HAP-1 (cell line): ENCODE measurements around the gene VPS37B.
A peak's percentile ranks its signal among the peaks of the same experiment; 100 is the strongest.
"Not testable (repeated sequence)": the region's sequence is repeated elsewhere in the genome, so short reads cannot be mapped to it uniquely, and the experiment has no call there.

Source experiments
- DNase-seq, 2 experiments: peaks; one replicate each; pipeline ENCODE4 v3.0.0-alpha.2; 2016 to 2020; ENCODE audit warnings: low spot score in 2 of 2
- H3K27me3 ChIP-seq: fragments of 250-450 bp; sonication (Bioruptor Pico); 2 replicates; pipeline ENCODE4 v1.5.1; 2020; ENCODE audit warnings: low read depth, mild to moderate bottlenecking, moderate library complexity
- H3K36me3 ChIP-seq: fragments of 250-450 bp; sonication (Bioruptor Pico); replicated peaks from 2 replicates; pipeline ENCODE4 v1.5.1; 2020; ENCODE audit warnings: mild to moderate bottlenecking
- H3K4me1 ChIP-seq: fragments of 250-450 bp; sonication (Bioruptor Pico); 2 replicates; pipeline ENCODE4 v1.5.1; 2020; ENCODE audit warnings: mild to moderate bottlenecking
- H3K4me3 ChIP-seq: fragments of 250-450 bp; sonication (Bioruptor Pico); 2 replicates; pipeline ENCODE4 v1.5.1; 2020; ENCODE audit warnings: mild to moderate bottlenecking, moderate library complexity
- H3K9me3 ChIP-seq: fragments of 250-450 bp; sonication (Bioruptor Pico); 2 replicates; pipeline ENCODE4 v1.5.1; 2020; ENCODE audit warnings: mild to moderate bottlenecking, moderate library complexity
- in situ Hi-C: fragments of 300-500 bp; cut with MboI; formaldehyde crosslinking; loops from 3 replicates; pipeline ENCODE4 v1.14.3; 2020; ENCODE audit warnings: low sequenced_read_pairs, inconsistent platforms, mixed read lengths

VPS37B gene

GRCh38 chr12:122894193-122895121 is 1.5 kb downstream of the VPS37B start:
- peak overlapping the region; percentile 70 for H3K4me3 ChIP-seq
- no peaks in the 10 kb centered on the region for H3K9me3 ChIP-seq
- no peaks in the 10 kb centered on the region for H3K36me3 ChIP-seq
- H3K27me3 ChIP-seq: no peaks in the 10 kb centered on the region
- in situ Hi-C loops: no loop called here
- DNase-seq: no peak
- peaks cover 44% of the 10 kb centered on the region for H3K4me1 ChIP-seq

- in situ Hi-C loops: no loop called here
- peak overlapping the region; percentile 70 for H3K4me3 ChIP-seq
These were observed 2.4 kb downstream of the VPS37B start for GRCh38 chr12:122893208-122894153.

GRCh38 chr12:122892724-122893123 is 3.2 kb downstream of the VPS37B start:
- H3K36me3 ChIP-seq, H3K27me3 ChIP-seq, H3K4me3 ChIP-seq, H3K9me3 ChIP-seq, DNase-seq, in situ Hi-C loops: not testable (repeated sequence)
- peaks cover 54% of the 10 kb centered on the region for H3K4me1 ChIP-seq

More at GRCh38 chr12:122893208-122894153, 2.4 kb downstream of the VPS37B start:
- Histone ChIP-seq H3K9me3 (no peaks in the 10 kb centered on the region), H3K4me1 (peaks cover 52% of the 10 kb centered on the region), H3K27me3 (no peaks in the 10 kb centered on the region), H3K36me3 (no peaks in the 10 kb centered on the region)
- DNase-seq: no peak

- Histone ChIP-seq H3K9me3 (no peaks in the 10 kb centered on the region), H3K36me3 (no peaks in the 10 kb centered on the region), H3K4me3 (peak overlapping the region; percentile 7), H3K4me1 (peaks cover 62% of the 10 kb centered on the region), H3K27me3 (no peaks in the 10 kb centered on the region)
- in situ Hi-C loops: no loop called here
- DNase-seq: peak; percentile 90 to 97
These were observed 4.0 kb downstream of the VPS37B start for GRCh38 chr12:122891661-122892525.

GRCh38 chr12:122889761-122890520 is 6.0 kb downstream of the VPS37B start:
- H3K4me3 ChIP-seq: no peak overlapping the region
- no peaks in the 10 kb centered on the region for H3K36me3 ChIP-seq
- DNase-seq: no peak
- in situ Hi-C loops: no loop called here
- no peaks in the 10 kb centered on the region for H3K27me3 ChIP-seq
- peaks cover 67% of the 10 kb centered on the region for H3K4me1 ChIP-seq
- no peaks in the 10 kb centered on the region for H3K9me3 ChIP-seq

GRCh38 chr12:122888232-122888752 is 7.6 kb downstream of the VPS37B start:
- Histone ChIP-seq H3K4me1 (peaks cover 59% of the 10 kb centered on the region), H3K9me3 (no peaks in the 10 kb centered on the region), H3K27me3 (no peaks in the 10 kb centered on the region), H3K4me3 (no peak overlapping the region), H3K36me3 (no peaks in the 10 kb centered on the region)
- DNase-seq: peak; percentile 46 to 53
- in situ Hi-C loops: no loop called here

- H3K36me3 ChIP-seq: no peaks in the 10 kb centered on the region
- no peak for DNase-seq
- H3K4me1 ChIP-seq: peaks cover 54% of the 10 kb centered on the region
- H3K9me3 ChIP-seq: no peaks in the 10 kb centered on the region
- in situ Hi-C loops: no loop called here
- H3K4me3 ChIP-seq: no peak overlapping the region
- no peaks in the 10 kb centered on the region for H3K27me3 ChIP-seq
These were observed 8.1 kb downstream of the VPS37B start for GRCh38 chr12:122887819-122888212.

- H3K4me3 ChIP-seq: no peak overlapping the region
These were observed 8.8 kb downstream of the VPS37B start for GRCh38 chr12:122886851-122887818.

GRCh38 chr12:122886161-122886560 is 9.8 kb downstream of the VPS37B start:
- H3K36me3 ChIP-seq: no peaks in the 10 kb centered on the region
- no peaks in the 10 kb centered on the region for H3K9me3 ChIP-seq
- H3K4me3 ChIP-seq: no peak overlapping the region
- no peaks in the 10 kb centered on the region for H3K27me3 ChIP-seq
- H3K4me1 ChIP-seq: peaks cover 48% of the 10 kb centered on the region
- DNase-seq: no peak
- in situ Hi-C loops: no loop called here

More at GRCh38 chr12:122886851-122887818, 8.8 kb downstream of the VPS37B start:
- H3K27me3 ChIP-seq: no peaks in the 10 kb centered on the region
- H3K4me1 ChIP-seq: peaks cover 53% of the 10 kb centered on the region
- in situ Hi-C loops: no loop called here
- no peak for DNase-seq
- H3K9me3 ChIP-seq: no peaks in the 10 kb centered on the region
- H3K36me3 ChIP-seq: no peaks in the 10 kb centered on the region

GRCh38 chr12:122884860-122885259 is 11.1 kb downstream of the VPS37B start:
- in situ Hi-C loops: no loop called here
- peaks cover 43% of the 10 kb centered on the region for H3K4me1 ChIP-seq
- no peaks in the 10 kb centered on the region for H3K27me3 ChIP-seq
- H3K4me3 ChIP-seq: no peak overlapping the region
- no peak for DNase-seq
- H3K9me3 ChIP-seq: no peaks in the 10 kb centered on the region
- peaks cover 3% of the 10 kb centered on the region; the same call in 1 of the 2 replicates for H3K36me3 ChIP-seq

GRCh38 chr12:122884091-122884826 is 11.7 kb downstream of the VPS37B start:
- H3K4me1 ChIP-seq: peaks cover 37% of the 10 kb centered on the region
- no peak for DNase-seq
- no peak overlapping the region for H3K4me3 ChIP-seq
- no peaks in the 10 kb centered on the region for H3K27me3 ChIP-seq
- in situ Hi-C loops: no loop called here
- H3K36me3 ChIP-seq: peaks cover 3% of the 10 kb centered on the region; the same call in 1 of the 2 replicates
- H3K9me3 ChIP-seq: no peaks in the 10 kb centered on the region
